ENCODE data around the gene TBX19.

TBX19 gene

GRCh38 chr1:168243198-168243597 is 37.5 kb upstream of the TBX19 start:
- TF ChIP-seq TCF12 (IDR thresholded peaks at IDR 0.05; ENCODE audit: low read depth) (peak; percentile 94), NFIC (IDR thresholded peaks at IDR 0.05) (peak; percentile 99), TAF1 (IDR thresholded peaks at IDR 0.05; ENCODE audit: low read depth) (no peak), CEBPB (IDR thresholded peaks at IDR 0.05) (peak; percentile 51; the same call in 1 of the 2 replicates), TEAD4 (IDR thresholded peaks at IDR 0.05) (peak; percentile 80), CREB1 (IDR thresholded peaks at IDR 0.05; ENCODE audit: low read depth) (no peak), MAX (IDR thresholded peaks at IDR 0.05) (peak; percentile 71), FOXM1 (IDR thresholded peaks at IDR 0.05; ENCODE audit: borderline replicate concordance, low read depth) (peak; percentile 97), ZBTB7A (IDR thresholded peaks at IDR 0.05; ENCODE audit: low read depth) (no peak), EP300 (IDR thresholded peaks at IDR 0.05; ENCODE audit: borderline replicate concordance) (peak; percentile 96)

GRCh38 chr1:168243636-168244212 is 37.0 kb upstream of the TBX19 start:
- TF ChIP-seq TAF1 (IDR thresholded peaks at IDR 0.05; ENCODE audit: low read depth) = no peak
- TF ChIP-seq EP300 (IDR thresholded peaks at IDR 0.05; ENCODE audit: borderline replicate concordance) = peak; percentile 38; the same call in 1 of the 2 replicates
- no peak; the same call in 1 of the 2 replicates for TF ChIP-seq RAD21 (IDR thresholded peaks at IDR 0.05; ENCODE audit: low read depth)

DNA sequence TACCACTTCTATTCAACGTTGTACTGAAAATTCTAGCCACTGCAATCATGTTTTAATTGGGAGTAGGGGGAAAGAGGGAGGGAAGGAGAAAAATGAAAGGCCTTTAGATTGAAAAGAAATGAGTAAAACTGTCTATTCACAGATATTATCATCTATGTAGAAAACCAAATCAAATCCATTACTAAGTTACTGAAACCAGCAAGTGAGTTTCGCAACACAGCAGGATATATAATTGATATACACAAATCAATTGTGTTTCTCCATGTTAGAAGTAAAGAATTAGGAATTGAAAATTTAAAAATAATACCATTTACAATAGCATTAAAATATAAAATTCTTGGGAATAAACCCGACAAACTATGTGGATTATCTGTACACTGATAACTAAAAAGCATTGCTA is 35.6 kb upstream of the TBX19 start:
- TF ChIP-seq RAD21 (IDR thresholded peaks at IDR 0.05; ENCODE audit: low read depth) (no peak), CEBPB (IDR thresholded peaks at IDR 0.05) (peak; percentile 51)

DNA sequence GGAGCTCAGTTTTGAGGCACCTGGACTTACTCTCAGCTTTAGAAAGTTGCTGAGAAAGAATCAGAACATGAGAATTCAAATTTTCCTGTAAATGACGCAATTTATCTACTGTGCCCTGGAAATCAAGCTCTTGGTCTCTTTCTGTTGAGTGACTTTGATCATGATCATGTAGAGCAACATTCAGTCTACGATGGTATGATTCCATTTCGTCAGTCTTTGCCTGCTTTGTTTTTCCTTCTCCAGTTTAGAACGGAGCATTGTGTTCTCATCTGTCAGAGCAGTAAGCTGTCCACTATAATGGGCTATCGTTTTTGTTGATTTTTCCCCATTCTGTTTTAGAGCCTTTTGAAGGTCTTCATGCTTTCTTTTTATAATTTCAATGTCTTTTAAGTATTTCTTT is 34.2 kb upstream of the TBX19 start:
- TF ChIP-seq ZBTB7A (IDR thresholded peaks at IDR 0.05; ENCODE audit: low read depth) (no peak), EP300 (IDR thresholded peaks at IDR 0.05; ENCODE audit: borderline replicate concordance) (no peak)

DNA sequence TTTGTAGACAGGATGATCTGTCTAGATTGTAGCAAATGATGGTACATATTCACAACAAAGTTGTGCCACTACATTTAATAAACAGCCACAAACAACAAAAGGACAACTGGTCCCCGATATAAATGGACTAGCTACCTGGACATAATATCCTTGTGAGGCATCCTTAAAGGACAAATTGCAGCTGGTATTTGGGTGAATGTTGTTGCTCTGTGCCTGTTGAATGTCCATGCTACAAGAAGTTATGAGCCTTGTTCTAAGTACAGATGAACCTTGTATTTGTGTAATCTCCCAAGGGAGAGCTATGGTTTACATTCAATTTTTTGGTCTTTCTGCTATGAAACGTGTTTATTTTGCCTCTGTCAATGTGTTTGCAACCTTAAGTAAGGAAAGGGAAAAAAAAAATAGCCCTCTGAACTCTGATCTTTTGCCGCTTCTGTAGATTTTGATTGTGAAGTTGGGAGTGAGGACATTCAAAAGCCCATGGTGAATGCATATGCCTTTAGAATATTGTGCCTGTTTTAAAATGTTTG is 28.4 kb upstream of the TBX19 start:
- TF ChIP-seq TAF1 (IDR thresholded peaks at IDR 0.05; ENCODE audit: low read depth) (no peak), FOXM1 (IDR thresholded peaks at IDR 0.05; ENCODE audit: borderline replicate concordance, low read depth) (no peak), REST (IDR thresholded peaks at IDR 0.05; ENCODE audit: low read depth) (no peak)

DNA sequence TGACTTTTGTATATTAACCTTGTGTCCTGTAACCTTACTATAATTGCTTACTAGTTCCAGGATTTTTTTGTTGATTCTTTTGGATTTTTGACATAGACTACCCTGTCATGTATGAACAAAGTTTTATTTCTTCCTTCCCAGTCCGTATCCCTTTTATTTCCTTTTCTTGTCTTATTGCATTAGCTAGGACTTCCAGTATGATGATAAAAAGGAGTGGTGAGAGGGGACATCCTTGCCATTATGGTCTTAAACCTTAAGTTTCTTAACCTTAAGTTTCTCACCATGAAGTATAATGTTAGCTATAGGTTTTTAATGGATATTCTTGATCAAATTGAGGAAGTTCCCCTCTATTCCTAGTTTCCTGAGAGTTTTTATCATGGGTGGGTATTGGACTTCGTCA is 24.5 kb upstream of the TBX19 start:
- TF ChIP-seq CREB1 (IDR thresholded peaks at IDR 0.05; ENCODE audit: low read depth) (no peak), FOXM1 (IDR thresholded peaks at IDR 0.05; ENCODE audit: borderline replicate concordance, low read depth) (no peak), EP300 (IDR thresholded peaks at IDR 0.05; ENCODE audit: borderline replicate concordance) (no peak), EGR1 (IDR thresholded peaks at IDR 0.05) (no peak), REST (IDR thresholded peaks at IDR 0.05; ENCODE audit: low read depth) (no peak), CEBPB (IDR thresholded peaks at IDR 0.05) (no peak), YY1 (IDR thresholded peaks at IDR 0.05; ENCODE audit: low read depth) (no peak), TEAD4 (IDR thresholded peaks at IDR 0.05) (no peak), NFIC (IDR thresholded peaks at IDR 0.05) (no peak)

DNA sequence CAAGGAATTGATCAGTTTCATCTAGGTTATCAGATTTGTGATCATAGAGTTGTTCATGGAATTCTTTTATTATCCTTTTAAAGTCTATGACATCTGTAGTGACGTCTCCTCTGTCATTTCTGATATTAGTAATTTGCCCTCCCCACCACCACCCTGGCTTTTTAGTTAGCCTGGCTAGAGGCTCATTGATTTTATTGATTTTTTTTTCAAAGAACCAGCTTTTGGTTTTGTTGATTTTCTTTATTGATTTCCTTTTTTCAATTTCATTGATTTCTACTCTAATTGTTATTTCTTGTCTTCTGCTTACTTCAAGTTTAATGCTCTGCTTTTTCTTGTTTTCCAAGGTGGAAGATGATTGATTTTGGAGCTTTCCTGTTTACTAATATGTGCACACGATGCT is 23.3 kb upstream of the TBX19 start:
- TF ChIP-seq TCF12 (IDR thresholded peaks at IDR 0.05; ENCODE audit: low read depth) = no peak
- TF ChIP-seq ZBTB7A (IDR thresholded peaks at IDR 0.05; ENCODE audit: low read depth) = no peak
- TF ChIP-seq NFIC (IDR thresholded peaks at IDR 0.05) = no peak
- TF ChIP-seq CREB1 (IDR thresholded peaks at IDR 0.05; ENCODE audit: low read depth) = no peak
- TF ChIP-seq TEAD4 (IDR thresholded peaks at IDR 0.05) = no peak
- TF ChIP-seq MAX (IDR thresholded peaks at IDR 0.05) = no peak
- TF ChIP-seq FOXM1 (IDR thresholded peaks at IDR 0.05; ENCODE audit: borderline replicate concordance, low read depth) = no peak
- TF ChIP-seq EP300 (IDR thresholded peaks at IDR 0.05; ENCODE audit: borderline replicate concordance) = no peak
- no peak for TF ChIP-seq CEBPB (IDR thresholded peaks at IDR 0.05)
- TF ChIP-seq RAD21 (IDR thresholded peaks at IDR 0.05; ENCODE audit: low read depth) = no peak
- no peak for TF ChIP-seq TAF1 (IDR thresholded peaks at IDR 0.05; ENCODE audit: low read depth)
- no peak for TF ChIP-seq YY1 (IDR thresholded peaks at IDR 0.05; ENCODE audit: low read depth)
- TF ChIP-seq USF1 (IDR thresholded peaks at IDR 0.05) = no peak
- TF ChIP-seq EGR1 (IDR thresholded peaks at IDR 0.05) = no peak
- TF ChIP-seq REST (IDR thresholded peaks at IDR 0.05; ENCODE audit: low read depth) = no peak
